Measurements from ENCODE around the gene TIMM8A.

TIMM8A gene

DNA sequence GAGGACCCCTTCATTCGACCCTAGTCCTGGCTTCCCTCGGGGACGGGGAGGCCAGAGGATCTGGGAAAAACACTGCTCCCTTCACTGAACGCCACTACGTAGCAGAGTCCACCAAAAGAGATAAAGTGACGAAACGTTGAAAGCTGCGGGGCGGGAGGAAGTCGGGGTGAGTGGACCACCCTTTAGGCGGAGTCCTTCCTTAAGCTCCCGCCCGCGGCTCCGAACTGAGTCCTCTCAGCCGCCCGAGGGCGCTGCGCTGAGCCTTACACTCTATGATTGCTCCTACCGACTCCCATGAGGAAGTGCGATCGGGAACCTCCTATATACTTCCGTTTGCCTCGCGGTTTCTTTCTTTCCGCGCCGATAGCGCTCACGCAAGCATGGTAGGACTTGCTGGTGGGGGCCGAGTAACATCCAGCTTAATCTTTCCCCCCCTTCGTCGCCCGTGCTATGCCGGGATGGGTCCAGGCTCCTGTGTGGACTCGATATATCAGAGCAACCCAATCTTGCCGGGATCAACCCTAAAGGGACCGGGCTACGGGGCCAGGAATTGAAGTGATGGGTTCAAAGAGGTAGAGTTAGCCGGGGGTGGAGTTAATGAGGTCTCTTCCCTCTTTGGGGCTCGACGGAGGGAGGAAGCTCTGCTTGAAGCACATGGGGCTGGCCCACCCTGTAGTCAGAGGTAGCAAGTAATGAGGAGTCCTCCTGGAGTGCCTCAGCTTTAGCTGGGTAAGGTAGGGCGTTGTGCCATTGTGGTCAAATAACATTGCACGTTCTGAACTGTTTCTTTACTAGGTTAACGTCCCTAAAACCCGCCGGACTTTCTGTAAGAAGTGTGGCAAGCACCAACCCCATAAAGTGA, 42.4 kb upstream of the TIMM8A start, which contains the start of gene RPL36A:
Gene RPL36A, plus strand, starts transcription at position 348 of the 862 bp plus-strand sequence. Its CDS starts 33 bp downstream, at position 381.
- TF ChIP-seq, protein P1, sequence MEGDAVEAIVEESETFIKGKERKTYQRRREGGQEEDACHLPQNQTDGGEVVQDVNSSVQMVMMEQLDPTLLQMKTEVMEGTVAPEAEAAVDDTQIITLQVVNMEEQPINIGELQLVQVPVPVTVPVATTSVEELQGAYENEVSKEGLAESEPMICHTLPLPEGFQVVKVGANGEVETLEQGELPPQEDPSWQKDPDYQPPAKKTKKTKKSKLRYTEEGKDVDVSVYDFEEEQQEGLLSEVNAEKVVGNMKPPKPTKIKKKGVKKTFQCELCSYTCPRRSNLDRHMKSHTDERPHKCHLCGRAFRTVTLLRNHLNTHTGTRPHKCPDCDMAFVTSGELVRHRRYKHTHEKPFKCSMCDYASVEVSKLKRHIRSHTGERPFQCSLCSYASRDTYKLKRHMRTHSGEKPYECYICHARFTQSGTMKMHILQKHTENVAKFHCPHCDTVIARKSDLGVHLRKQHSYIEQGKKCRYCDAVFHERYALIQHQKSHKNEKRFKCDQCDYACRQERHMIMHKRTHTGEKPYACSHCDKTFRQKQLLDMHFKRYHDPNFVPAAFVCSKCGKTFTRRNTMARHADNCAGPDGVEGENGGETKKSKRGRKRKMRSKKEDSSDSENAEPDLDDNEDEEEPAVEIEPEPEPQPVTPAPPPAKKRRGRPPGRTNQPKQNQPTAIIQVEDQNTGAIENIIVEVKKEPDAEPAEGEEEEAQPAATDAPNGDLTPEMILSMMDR (IDR thresholded peaks at IDR 0.05; ENCODE audit: insufficient read depth, low read depth, low read length, missing control alignments) = peak; percentile 73
- peak within 1 kb of the TSS; percentile 88 for H3K4me3 ChIP-seq (ENCODE audit: low read depth, low read length)
- DNase-seq (ENCODE audit: low read depth) = peak; percentile 95

DNA sequence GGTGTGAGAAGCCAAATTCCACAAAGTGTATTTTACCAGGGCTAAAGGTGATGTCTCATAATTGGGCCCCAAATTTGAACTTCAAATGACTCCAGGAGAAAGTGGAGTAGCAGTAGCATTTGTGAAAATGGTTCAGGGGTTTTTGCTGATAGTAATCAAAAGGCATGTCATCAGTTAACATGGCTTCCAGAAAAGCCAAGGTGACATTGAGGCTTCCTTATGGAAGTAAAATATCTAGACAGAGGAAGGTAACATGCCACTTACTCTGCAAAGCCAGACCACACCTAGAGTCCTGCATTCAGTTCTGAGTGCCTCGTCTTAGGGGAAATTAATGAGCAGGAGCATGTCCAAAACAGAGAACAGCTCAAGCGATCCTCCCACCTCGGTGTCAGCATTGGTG, 40.1 kb upstream of the TIMM8A start:
- H3K4me3 ChIP-seq (ENCODE audit: low read depth, low read length) = no peak overlapping the region
- TF ChIP-seq, protein P1 (IDR thresholded peaks at IDR 0.05; ENCODE audit: insufficient read depth, low read depth, low read length, missing control alignments) = no peak
- no peak for DNase-seq (ENCODE audit: low read depth)

DNA sequence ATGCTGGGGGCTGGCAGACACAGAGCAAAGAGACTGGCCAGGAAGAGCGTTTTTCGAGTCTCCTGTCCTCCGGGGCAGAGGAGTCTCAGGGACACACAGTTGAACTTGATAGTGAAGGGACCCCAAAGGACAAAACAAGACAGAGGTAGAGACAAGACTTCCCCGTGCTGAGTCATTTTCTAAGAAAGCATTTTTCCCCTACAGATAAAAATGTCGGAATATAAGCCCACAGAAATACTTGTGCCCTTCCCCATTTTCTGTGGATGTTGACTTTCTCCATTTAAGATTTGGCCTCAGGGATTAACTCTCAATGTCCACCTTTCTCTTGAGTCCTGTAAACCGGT, 38.0 kb upstream of the TIMM8A start:
- no peak for DNase-seq (ENCODE audit: low read depth)
- peak overlapping the region; percentile 74 for H3K4me3 ChIP-seq (ENCODE audit: low read depth, low read length)
- TF ChIP-seq, protein P1 (IDR thresholded peaks at IDR 0.05; ENCODE audit: insufficient read depth, low read depth, low read length, missing control alignments) = no peak

GRCh38 chrX:101385795-101386541, 37.4 kb upstream of the TIMM8A start, which contains the start of gene BTK:
Gene BTK (minus strand): TSS chrX:101386191. CDS start chrX:101375284, 10,907 bp downstream.
- DNase-seq (ENCODE audit: low read depth) = peak; percentile 88
- TF ChIP-seq, protein P1 (IDR thresholded peaks at IDR 0.05; ENCODE audit: insufficient read depth, low read depth, low read length, missing control alignments) = no peak
- H3K4me3 ChIP-seq (ENCODE audit: low read depth, low read length) = peak within 1 kb of the TSS; percentile 74

- peak overlapping the region; percentile 74 for H3K4me3 ChIP-seq (ENCODE audit: low read depth, low read length)
These were observed 36.6 kb upstream of the TIMM8A start for GRCh38 chrX:101385026-101385684.

DNA sequence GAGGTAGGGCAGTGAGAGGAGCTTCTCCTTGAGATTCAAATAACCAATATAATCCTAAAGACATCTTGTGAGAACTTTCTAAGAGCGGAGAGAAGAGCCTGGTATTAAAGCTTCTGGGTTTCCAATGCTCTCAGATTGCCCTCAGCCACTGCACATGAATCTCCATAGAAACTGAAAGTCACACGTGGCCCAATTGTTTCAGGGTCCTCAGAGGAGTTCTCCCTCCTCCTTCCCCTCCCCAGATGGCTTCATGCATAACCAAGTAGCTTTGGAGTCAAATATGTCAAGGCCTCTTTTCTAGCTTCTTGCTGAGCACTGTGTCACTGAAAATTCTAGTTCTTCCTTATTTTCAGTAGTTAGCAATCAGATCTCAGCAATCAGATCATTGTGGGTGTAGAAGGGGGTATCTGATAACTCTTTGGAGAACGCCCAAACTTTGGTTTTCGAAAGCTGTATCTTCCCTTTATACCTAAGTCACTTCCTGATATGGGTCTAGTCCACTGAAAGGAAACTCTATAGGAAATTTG, 35.2 kb upstream of the TIMM8A start:
- peak; percentile 86 for DNase-seq (ENCODE audit: low read depth)
- peak overlapping the region; percentile 74 for H3K4me3 ChIP-seq (ENCODE audit: low read depth, low read length)
- TF ChIP-seq, protein P1 (IDR thresholded peaks at IDR 0.05; ENCODE audit: insufficient read depth, low read depth, low read length, missing control alignments) = no peak

More at GRCh38 chrX:101385026-101385684, 36.6 kb upstream of the TIMM8A start:
- peak; percentile 14 for DNase-seq (ENCODE audit: low read depth)
- TF ChIP-seq, protein P1 (IDR thresholded peaks at IDR 0.05; ENCODE audit: insufficient read depth, low read depth, low read length, missing control alignments) = no peak
